Cardiac fibroblast (primary cell): ENCODE measurements around the gene MAP3K12.

ENCODE experiments used
- DNase-seq, 2 donors: peaks; one replicate each; pipeline versions ENCODE4 v3.0.0 to v3.0.0-alpha.2; 2010; ENCODE audit warnings: low read depth in 2 of 2
- H3K4me3 ChIP-seq, 2 donors: replicated peaks in 1 of 2; 1 replicate in 1 of 2; 2 replicates in 1 of 2; pipeline ENCODE4 v1.5.1; 2011; ENCODE audit warnings: low read depth in 2 of 2, low read length in 2 of 2, mild to moderate bottlenecking in 2 of 2, moderate library complexity in 1 of 2
- TF ChIP-seq, protein P1 (sequence below): IDR thresholded peaks from one replicate; pipeline ENCODE4 v1.5.1; 2011; ENCODE audit warnings: low read depth, mild to moderate bottlenecking, low read length, inconsistent platforms

MAP3K12 gene

DNA sequence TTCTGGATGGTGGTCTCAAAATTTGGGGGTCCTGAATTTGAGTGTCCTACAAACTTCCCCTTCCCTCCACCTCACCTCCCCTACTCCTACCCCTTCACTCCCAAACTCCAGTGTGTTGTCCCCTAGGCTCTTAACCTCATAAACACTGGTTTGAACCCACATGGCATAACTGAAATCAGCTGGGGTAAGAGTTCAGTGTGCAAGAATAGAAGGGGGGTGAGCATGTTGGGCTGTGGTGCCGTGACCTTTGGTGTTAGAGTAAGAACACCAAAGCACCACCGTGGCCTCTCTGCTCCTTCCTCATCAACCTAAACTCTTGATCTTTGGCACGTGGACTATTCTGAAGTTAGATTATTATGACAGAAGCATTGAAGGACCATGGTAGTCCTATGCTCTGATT, 36.3 kb downstream of the MAP3K12 start:
- H3K4me3 ChIP-seq: no peak overlapping the region
- TF ChIP-seq, protein P1, sequence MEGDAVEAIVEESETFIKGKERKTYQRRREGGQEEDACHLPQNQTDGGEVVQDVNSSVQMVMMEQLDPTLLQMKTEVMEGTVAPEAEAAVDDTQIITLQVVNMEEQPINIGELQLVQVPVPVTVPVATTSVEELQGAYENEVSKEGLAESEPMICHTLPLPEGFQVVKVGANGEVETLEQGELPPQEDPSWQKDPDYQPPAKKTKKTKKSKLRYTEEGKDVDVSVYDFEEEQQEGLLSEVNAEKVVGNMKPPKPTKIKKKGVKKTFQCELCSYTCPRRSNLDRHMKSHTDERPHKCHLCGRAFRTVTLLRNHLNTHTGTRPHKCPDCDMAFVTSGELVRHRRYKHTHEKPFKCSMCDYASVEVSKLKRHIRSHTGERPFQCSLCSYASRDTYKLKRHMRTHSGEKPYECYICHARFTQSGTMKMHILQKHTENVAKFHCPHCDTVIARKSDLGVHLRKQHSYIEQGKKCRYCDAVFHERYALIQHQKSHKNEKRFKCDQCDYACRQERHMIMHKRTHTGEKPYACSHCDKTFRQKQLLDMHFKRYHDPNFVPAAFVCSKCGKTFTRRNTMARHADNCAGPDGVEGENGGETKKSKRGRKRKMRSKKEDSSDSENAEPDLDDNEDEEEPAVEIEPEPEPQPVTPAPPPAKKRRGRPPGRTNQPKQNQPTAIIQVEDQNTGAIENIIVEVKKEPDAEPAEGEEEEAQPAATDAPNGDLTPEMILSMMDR: no peak
- DNase-seq: no peak

DNA sequence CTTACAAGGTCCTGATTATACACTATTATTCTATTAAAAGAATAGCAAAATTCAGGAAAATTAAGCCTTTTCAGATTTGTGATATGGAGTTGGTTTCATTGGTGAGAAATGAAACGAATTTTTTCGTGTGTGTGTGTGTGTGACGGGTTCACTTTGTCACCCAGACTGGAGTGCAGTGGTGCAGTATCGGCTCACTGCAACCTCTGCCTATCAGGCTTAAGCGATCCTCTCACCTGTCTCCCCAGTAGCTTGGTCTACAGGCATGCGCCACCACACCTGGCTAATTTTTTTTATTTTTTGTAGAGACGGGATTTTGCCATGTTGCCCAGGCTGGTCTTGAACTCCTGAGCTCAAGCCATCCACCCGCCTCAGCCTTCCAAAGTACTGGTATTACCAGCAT, 37.7 kb downstream of the MAP3K12 start:
- H3K4me3 ChIP-seq: no peak overlapping the region
- DNase-seq: no peak
- TF ChIP-seq, protein P1: no peak

DNA sequence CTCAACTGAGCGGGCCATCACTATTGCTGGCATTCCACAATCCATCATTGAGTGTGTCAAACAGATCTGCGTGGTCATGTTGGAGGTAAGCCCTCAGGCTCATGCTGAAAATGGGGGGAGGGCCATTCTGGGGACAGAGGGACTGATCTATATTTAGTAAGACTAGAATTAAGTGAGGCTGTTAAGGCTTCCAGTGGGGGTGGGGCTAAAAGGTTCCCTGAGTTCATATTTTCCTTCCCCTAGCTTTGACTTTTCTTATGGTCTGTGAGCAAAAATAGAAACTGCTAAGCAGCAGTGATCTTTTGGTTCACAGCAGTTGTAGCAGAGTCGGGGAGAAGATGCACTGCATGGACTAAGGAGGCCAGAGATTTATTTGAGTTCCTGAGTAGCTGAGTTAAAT, 38.2 kb downstream of the MAP3K12 start:
- DNase-seq: no peak
- H3K4me3 ChIP-seq: no peak overlapping the region
- TF ChIP-seq, protein P1: no peak

DNA sequence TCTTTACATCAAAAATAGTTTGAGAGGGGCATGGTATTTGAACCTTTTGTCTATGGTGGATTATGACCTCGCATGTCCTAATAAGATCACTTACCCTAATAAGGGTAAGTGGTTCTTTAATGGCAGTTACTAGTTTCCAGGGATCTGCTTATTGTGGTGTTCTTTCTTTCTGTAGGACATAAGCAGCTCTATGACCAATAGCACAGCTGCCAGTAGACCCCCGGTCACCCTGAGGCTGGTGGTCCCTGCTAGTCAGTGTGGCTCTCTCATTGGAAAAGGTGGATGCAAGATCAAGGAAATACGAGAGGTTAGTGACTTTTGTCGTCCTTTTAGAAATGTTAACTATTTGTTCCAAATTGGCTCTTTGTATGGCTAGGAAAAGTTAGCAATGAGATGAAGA, 40.2 kb downstream of the MAP3K12 start:
- DNase-seq: no peak
- H3K4me3 ChIP-seq: no peak overlapping the region
- TF ChIP-seq, protein P1: no peak

DNA sequence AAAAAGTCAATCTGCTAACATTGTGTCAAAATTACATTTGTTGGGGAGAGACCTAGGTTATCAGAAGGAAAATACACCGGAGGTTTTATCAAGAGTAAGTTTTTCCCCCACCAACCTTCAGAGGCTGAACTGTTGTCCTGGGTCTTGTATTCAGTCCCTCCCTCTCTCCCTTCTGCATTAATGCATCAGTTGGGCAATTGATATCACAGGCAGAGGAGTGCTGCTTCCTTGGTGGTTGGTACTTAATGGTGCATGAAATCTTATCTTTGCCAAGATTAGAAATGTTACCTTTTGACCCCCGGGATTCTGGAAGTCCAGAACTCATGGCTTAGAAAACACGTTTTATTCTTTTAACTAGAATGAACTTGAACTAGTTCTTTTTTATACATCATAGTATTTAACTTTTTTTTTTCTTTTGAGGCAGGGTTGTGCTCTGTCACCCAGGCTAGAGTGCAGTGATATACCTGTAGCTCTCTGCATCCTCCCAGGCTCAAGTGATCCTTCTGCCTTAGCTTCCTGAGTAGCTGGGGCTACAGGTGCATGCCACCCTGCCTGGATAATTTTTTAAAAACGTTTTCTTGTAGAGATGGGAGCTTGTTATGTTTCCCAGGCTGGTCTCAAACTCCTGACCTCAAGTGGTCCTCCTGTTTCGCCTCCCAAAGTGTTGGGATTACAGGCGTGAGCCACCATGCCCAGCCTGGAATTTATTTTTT, 42.4 kb downstream of the MAP3K12 start:
- no peak for DNase-seq
- TF ChIP-seq, protein P1: no peak

DNA sequence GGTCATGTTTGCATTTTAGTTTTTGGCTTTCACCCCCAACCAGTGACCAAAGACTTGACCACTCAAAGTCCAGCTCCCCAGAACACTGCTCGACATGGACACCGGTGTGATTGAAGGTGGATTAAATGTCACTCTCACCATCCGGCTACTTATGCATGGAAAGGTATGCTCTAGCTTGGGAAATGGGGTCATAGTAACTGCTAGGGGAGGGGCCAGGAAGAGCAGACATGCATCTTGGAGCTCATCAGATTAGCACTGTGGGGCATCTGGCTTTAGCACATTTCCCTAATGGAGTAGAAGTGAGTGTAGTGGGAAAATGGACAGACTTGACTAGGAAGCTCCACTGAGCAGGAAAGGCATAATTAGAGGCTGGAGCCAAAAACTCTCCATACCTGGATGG, 44.6 kb downstream of the MAP3K12 start:
- no peak for DNase-seq
- no peak overlapping the region for H3K4me3 ChIP-seq
- TF ChIP-seq, protein P1: no peak

More for the DNA sequence above, 42.4 kb downstream of the MAP3K12 start:
- H3K4me3 ChIP-seq: no peak overlapping the region

DNA sequence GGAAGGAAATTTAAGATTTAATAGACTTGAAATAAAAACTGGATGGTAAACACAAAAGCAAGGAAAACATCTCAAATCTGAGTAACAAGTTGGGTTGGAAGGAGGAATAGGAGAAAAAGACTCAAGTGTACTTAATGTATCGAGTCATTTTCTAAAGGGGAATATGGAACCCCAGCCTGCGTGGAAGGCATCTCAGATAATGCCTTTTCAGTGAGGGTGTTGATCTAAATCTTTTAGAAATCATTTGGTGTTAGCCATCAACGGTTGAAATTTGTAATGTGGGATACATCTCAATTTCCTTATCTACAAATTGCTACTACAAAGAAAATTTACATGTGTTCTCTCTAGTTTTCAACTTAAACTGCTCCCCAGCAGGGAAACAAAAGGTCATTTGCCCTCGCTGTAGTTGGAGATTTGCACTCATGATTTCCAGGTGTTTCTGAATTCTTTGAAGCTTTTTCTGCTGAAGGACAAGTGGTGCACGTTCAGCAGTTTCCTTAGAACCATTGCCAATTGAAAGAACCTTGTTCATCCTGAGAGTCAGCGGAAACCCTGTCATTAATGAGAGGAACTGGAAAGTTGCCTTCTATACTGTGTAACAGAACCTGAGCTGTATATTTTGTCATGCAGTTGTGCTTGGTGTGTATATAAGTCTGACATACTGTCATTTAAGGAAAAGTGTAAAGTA, 45.2 kb downstream of the MAP3K12 start:
- H3K4me3 ChIP-seq: peak overlapping the region; percentile 4 to 84
- TF ChIP-seq, protein P1: no peak
- no peak for DNase-seq
